Activated naive CD4-positive, alpha-beta T cell treated with Interleukin-2 at 50 U/mL for 16 hours (primary cell): Measurements from ENCODE around the gene KIAA0319L.
"Not testable (repeated sequence)": the region's sequence is repeated elsewhere in the genome, so short reads cannot be mapped to it uniquely, and the experiment has no call there.

Source experiments
- DNase-seq: peaks from one replicate; pipeline ENCODE4 v3.0.0-alpha.2; 2020

The KIAA0319L gene

GRCh38 chr1:35557118-35557610 is at the start of gene KIAA0319L:
Gene KIAA0319L (minus strand): TSS chr1:35557403. CDS start chr1:35554491, 2,912 bp downstream.
- no peak for DNase-seq

- no peak for DNase-seq
Observed at GRCh38 chr1:35605867-35606182, 48.6 kb upstream of the KIAA0319L start.

GRCh38 chr1:35605071-35605866 is 48.1 kb upstream of the KIAA0319L start:
- no peak for DNase-seq

- DNase-seq = no peak
Observed at GRCh38 chr1:35603941-35604340, 46.7 kb upstream of the KIAA0319L start.

GRCh38 chr1:35603468-35603867 is 46.3 kb upstream of the KIAA0319L start:
- no peak for DNase-seq

GRCh38 chr1:35600593-35600992 is 43.4 kb upstream of the KIAA0319L start:
- no peak for DNase-seq

GRCh38 chr1:35599411-35599810 is 42.2 kb upstream of the KIAA0319L start:
- DNase-seq = no peak

- no peak for DNase-seq
Observed at GRCh38 chr1:35598895-35599294, 41.7 kb upstream of the KIAA0319L start.

- DNase-seq = no peak
Observed at GRCh38 chr1:35597870-35598269, 40.7 kb upstream of the KIAA0319L start.

- no peak for DNase-seq
Observed at GRCh38 chr1:35595684-35596083, 38.5 kb upstream of the KIAA0319L start.

GRCh38 chr1:35594005-35594760 is 37.0 kb upstream of the KIAA0319L start:
- no peak for DNase-seq

- no peak for DNase-seq
Observed at GRCh38 chr1:35592991-35593769, 36.0 kb upstream of the KIAA0319L start.

- DNase-seq = no peak
Observed at GRCh38 chr1:35591211-35591610, 34.0 kb upstream of the KIAA0319L start.

- no peak for DNase-seq
Observed at GRCh38 chr1:35590476-35591040, 33.4 kb upstream of the KIAA0319L start.

GRCh38 chr1:35589516-35590427 is 32.6 kb upstream of the KIAA0319L start:
- DNase-seq = no peak

GRCh38 chr1:35588197-35588910 is 31.2 kb upstream of the KIAA0319L start:
- no peak for DNase-seq

GRCh38 chr1:35587736-35588135 is 30.5 kb upstream of the KIAA0319L start:
- DNase-seq = no peak

GRCh38 chr1:35586808-35587207 is 29.6 kb upstream of the KIAA0319L start:
- no peak for DNase-seq

- DNase-seq = not testable (repeated sequence)
Observed at GRCh38 chr1:35585805-35586204, 28.6 kb upstream of the KIAA0319L start.

- DNase-seq = no peak
Observed at GRCh38 chr1:35585281-35585680, 28.1 kb upstream of the KIAA0319L start.

- not testable (repeated sequence) for DNase-seq
Observed at GRCh38 chr1:35581621-35582020, 24.4 kb upstream of the KIAA0319L start.
